ENCODE data around the gene TIMP1. TPM values are rescaled to one million over a fixed set of nuclear protein-coding genes. Genes with fewer than 3 reads are reported as not detected.

The TIMP1 gene
- total RNA-seq, 1 experiment from 2014 or later, result 185 TPM

GRCh38 chrX:47633689-47634590 is 51.7 kb downstream of the TIMP1 start:
- no peak for DNase-seq (ENCODE audit: low read depth)

GRCh38 chrX:47634871-47635575 is 52.8 kb downstream of the TIMP1 start:
- DNase-seq (ENCODE audit: low read depth), result no peak

Small RNA genes within 50 kb of the gene (small RNA-seq; reads per million reads assigned to genes)
- not detected for gene MIR4769

Other genes with a start within 250 kb of the TIMP1 start
- not detected in 2 replicates for gene ZNF157, start 211.9 kb upstream of the TIMP1 start, total RNA-seq (2014; rRNA removed; shearing (Covaris generic))
- 8.4 and 8.6 TPM in 2 replicates for gene ZNF41, start 99.2 kb upstream of the TIMP1 start, total RNA-seq (2014; rRNA removed; shearing (Covaris generic))
- gene ARAF, start 21.2 kb upstream of the TIMP1 start, total RNA-seq (2014; rRNA removed; shearing (Covaris generic)), result 25.0 and 32.4 TPM in 2 replicates
- not detected in 2 replicates for gene SYN1, start 37.4 kb downstream of the TIMP1 start, total RNA-seq (2014; rRNA removed; shearing (Covaris generic))
- gene CFP, start 47.5 kb downstream of the TIMP1 start, total RNA-seq (2014; rRNA removed; shearing (Covaris generic)), result 0.24 and 0.67 TPM in 2 replicates
- gene ELK1, start 68.1 kb downstream of the TIMP1 start, total RNA-seq (2014; rRNA removed; shearing (Covaris generic)), result 31.7 and 40.7 TPM in 2 replicates
- 97.9 and 116 TPM in 2 replicates for gene UXT, start 76.7 kb downstream of the TIMP1 start, total RNA-seq (2014; rRNA removed; shearing (Covaris generic))